Transverse colon (tissue), 4 donors: ENCODE results near the gene HPRT1.

Source experiments
- POLR2A ChIP-seq: fragments of 450-650 bp; IDR thresholded peaks from one replicate; pipeline ENCODE4 v1.6.1; 2016; ENCODE audit warnings: antibody characterized with exemption, mild to moderate bottlenecking, moderate library complexity
- POLR2AphosphoS5 ChIP-seq, 3 donors: sonication (generic); formaldehyde crosslinking; IDR thresholded peaks; one replicate each; pipeline ENCODE4 v1.6.1; 2016; ENCODE audit warnings: antibody characterized with exemption in 3 of 3
- TF ChIP-seq, protein P1 (sequence below), 5 experiments: fragments of 200-600 bp in 3 of 5; fragments of 450-650 bp in 2 of 5; sonication (generic) in 3 of 5; IDR thresholded peaks; 1 replicate in 2 of 5; 2 replicates in 3 of 5; pipeline ENCODE4 v1.5.1; 2016 to 2017; ENCODE audit warnings: antibody characterized with exemption in 5 of 5, inconsistent platforms in 3 of 5, mild to moderate bottlenecking in 2 of 5, moderate library complexity in 1 of 5

DNA sequence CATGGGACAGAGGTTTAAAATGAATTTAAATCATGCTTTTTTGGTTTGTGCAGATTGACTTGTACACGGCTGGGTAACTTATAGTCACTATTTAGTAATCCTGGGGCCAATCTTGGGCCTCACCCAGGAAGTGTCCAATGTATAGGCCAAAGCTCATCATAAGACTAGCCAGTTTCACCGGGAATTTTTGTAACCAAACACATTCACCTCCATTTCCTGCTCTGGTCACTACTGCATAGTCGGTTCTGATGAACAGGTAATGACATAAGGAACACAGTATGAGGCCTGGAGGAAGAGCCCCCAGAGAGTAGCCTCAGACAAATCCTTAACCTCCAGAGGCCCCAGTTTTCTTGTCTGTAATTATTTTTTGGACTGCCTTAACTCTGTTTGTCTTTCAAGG, 81.9 kb downstream of the HPRT1 start:
- TF ChIP-seq, protein P1, sequence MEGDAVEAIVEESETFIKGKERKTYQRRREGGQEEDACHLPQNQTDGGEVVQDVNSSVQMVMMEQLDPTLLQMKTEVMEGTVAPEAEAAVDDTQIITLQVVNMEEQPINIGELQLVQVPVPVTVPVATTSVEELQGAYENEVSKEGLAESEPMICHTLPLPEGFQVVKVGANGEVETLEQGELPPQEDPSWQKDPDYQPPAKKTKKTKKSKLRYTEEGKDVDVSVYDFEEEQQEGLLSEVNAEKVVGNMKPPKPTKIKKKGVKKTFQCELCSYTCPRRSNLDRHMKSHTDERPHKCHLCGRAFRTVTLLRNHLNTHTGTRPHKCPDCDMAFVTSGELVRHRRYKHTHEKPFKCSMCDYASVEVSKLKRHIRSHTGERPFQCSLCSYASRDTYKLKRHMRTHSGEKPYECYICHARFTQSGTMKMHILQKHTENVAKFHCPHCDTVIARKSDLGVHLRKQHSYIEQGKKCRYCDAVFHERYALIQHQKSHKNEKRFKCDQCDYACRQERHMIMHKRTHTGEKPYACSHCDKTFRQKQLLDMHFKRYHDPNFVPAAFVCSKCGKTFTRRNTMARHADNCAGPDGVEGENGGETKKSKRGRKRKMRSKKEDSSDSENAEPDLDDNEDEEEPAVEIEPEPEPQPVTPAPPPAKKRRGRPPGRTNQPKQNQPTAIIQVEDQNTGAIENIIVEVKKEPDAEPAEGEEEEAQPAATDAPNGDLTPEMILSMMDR (IDR thresholded peaks at IDR 0.05), result no peak
- TF ChIP-seq POLR2AphosphoS5 (IDR thresholded peaks at IDR 0.05) (no peak), POLR2A (no peak)
